Measurements from ENCODE around the gene CFAP97D1.
A peak's percentile ranks its signal among the peaks of the same experiment; 100 is the strongest.
"Not testable (repeated sequence)": the region's sequence is repeated elsewhere in the genome, so short reads cannot be mapped to it uniquely, and the experiment has no call there.

The CFAP97D1 gene

DNA sequence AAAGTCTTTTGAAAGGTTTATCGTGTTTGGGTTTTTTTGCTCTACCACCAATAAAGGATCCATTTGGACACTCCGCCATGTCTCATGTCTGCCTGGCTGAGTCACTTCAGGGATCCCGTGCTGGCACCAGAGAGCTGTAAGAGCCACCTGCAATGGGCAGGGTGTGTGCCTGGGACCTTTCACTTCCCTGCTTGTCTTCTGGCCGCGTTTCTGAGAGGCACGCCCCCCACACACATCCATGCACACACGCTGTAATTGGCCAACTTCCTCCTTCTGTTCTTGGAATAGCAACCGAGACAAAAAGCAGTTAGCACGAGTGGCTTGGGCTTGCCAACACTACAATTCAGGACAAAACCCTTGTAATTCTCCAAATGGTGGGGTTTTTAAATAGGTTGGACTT lies 11.9 kb upstream of the CFAP97D1 start:
- DNase-seq, result peak in 6 of 14 donors; percentile 21 to 49 (median 38)

DNA sequence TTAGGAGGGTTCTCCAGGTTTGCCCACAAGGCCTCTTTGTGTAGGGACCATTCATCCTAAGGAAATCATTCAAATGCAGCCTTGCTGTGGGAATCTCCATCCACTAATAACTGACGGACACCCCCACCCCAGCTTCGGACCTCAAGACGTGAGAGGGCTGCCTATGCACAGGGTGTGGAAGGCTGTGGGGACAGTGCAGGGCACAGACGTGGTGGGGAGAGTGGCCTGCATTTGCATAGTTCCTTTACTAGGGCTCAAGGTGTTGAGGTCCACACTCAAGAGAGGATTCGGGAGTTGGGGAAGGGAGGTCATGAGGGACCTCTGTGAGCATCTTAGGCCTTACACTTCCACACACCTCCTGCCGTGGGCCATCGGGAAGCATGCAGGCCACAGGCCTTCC lies 11.3 kb upstream of the CFAP97D1 start:
- no peak for DNase-seq

DNA sequence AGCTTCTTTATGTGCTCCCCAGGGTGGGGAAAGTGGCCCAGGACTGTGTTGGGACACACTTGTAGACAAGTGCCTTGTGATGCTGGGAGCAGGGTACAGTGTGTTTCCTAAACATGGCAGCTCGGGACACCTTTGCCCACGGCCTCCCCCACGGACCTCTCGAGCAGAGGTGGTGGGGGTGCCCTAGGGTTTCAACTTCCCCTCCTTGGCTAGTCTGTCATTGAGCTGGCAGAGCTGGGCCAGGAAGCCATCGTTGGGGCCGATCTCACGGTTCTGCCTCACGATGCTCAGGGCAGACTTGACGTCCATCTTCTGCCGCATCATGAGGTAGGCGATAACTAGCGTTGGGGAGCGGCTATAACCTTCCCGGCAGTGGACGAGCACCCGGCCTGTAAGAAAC lies 10.8 kb upstream of the CFAP97D1 start:
- DNase-seq, result no peak

DNA sequence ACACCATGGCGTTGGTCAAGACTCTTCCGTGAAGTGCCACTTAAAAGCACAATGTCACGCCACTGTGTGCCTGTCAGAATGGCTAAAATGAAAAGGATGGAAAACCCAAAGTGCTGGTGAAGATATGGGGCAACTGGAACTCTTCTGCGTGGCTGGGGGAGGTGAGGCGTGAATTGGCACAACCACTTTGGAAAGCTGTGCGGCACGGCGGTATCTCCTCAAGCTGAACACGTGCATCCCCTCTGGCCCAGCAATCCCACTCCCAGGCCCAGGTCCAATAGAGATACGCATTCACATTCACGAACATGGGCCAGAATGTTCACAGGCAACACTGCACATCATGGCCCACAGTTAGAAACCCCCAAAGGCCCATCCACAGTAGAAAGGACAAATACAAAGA lies 10.4 kb upstream of the CFAP97D1 start:
- DNase-seq, result no peak

DNA sequence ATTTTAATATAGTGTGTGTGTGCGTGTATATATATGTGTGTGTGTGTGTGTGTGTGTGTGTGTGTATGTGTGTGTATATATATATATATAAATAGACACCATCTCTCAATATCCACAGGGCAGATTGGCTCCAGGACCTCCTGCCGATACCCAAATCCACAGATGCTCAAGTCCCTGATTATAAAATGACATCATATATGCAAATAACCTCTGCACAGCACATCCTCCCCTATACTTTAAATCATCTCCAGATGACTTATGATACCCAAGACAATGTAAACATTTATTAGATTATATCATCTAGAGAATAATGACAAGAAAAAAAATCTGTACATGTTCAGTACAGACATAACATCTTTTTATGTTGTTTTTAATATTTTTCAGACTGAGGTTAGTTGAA lies 9.3 kb upstream of the CFAP97D1 start:
- DNase-seq, result no peak

DNA sequence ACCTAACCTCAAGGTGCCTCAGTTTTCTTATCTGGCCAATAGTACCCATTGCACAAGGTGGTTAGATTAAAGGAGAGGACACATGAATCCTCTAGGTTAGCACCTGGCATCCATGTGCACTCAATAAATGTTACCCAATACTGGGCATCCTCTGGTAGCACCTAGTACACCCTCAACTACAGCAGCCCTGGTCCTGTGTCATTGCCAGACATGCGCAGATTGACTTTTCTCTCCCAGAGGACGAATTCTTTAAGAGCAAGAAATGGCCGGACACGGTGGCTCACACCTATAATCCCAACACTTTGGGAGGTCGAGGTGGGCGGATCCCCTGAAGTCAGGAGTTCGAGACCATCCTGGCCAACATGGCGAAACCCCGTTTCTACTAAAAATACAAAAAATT lies 8.8 kb upstream of the CFAP97D1 start:
- DNase-seq, result no peak

DNA sequence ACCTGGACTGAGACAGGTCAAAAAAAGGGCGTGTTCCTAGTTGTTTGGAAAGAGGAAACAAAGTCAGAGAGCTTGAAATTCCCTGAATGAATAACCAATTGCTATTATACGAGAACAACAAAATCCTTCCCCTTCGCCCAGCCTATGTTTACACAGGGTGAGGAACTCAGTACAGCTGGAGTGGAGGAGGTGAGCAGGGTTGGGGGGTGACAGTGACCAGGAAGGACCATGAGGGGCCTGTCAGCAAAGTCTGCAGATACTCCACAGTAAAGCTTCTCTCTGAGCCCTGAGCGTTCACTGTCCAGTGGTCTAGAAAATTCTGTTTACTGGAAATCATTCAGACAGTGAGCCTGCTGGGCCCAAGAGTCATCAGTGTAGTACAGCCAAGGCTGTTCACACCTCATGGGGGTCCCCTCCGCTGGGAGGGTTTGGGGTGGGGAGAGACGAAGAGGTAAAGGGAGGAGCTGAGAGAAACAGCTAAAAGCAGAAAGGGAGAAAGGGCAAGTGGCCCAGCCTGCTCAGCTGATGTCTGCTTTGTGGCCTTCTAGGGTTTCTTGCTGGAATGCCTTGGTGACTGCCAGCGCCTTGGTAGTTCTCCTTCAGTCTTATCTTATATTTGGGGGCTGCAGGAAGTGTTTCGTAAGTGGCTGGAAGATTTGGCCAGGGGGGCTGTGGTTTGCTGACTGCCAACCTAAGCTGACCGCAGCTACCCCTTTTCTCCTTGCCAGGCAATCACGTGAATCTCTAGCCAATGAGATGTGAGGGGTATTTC lies 7.2 kb upstream of the CFAP97D1 start:
- DNase-seq, result peak in 7 of 14 donors; percentile 19 to 45 (median 33)

DNA sequence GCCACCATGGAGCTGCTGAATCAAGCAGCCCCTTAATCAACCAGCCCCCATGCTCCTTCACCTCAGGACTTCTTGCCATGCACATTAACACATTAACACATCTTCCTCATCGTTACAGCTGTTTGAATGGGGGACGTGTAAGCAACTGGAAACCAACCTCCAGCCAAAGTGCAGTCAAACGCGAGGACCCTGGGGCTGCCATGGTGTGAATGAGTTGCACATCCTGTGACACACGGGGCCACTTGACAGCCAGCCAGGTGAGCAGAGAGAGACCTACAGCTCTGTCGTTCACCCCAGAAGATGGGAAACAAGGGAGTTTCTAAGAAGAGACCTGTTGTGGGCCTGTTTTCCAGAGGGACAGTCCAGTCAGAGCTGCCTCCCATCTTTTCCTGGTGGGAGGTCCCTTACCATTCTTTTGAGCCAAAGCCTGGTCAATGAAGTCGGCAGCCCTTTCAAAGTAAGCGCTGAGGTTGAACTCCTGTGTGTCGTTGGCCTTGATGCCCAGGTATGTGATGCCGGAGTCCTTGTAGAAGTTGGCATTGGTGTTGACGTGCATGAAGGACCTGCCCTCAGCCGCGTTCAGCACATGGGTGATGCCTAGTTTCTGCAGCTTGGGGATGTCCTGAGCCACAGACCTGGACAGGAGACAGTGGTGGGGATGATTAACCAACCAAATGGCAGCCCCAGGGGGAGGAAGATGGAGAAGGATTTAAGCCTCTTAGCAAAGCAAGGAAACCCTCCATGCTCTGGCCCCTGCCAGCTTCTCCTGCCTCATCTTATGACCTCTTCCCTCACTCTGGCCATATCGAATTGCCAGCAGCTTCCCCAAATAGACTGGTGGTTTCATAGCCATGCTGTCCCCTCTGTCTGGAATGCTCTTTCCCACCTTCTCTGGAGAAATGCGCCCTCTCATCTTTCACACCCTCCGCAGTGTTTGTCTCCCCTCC lies 5.7 kb upstream of the CFAP97D1 start:
- DNase-seq, result no peak

DNA sequence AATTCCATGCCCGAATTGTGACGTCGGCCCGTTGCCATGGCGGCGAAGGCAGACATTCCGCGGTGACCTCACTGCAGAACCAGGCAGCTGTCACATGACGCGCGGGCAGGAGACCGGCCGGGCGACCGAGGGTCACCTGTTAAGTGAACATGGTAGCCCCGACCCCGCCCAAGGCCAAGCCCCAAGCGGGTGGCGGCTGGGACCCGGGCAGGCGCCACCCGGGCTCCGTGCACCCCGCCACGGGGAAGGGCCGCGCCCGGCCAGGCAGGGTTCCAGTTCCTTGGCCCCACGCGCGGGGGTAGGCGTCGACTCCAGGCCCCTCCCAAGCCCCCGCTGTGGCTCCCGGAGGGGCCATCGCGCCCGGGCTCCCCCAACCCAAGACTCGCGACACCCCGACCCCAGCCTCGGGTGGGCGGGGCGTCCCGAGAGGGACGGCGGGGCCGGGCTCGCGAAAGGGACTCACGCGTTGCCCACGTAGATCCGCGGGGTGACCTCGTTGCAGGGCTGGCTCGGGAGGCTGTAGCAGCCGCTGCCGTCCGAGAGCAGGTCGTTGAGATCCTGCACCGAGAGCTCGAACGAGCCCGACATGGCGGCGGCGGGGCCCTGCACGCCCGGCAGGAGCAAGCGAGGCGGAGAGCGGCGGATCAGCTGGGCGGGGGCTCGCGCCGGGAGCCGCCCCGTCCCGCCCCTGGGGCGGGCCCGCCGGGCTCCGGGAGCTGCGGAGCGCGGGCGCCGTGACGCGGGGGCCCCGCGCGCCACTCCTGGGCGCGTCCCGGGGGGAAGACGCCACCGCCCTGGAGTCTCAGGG lies 1.7 kb upstream of the CFAP97D1 start, which contains the start of gene DUSP3:
DUSP3 (minus strand) TSS at position 641 of the 808 bp plus-strand sequence; CDS start at position 588, 53 bp downstream.
- DNase-seq, result peak; percentile 49 to 91 (median 82)

DNA sequence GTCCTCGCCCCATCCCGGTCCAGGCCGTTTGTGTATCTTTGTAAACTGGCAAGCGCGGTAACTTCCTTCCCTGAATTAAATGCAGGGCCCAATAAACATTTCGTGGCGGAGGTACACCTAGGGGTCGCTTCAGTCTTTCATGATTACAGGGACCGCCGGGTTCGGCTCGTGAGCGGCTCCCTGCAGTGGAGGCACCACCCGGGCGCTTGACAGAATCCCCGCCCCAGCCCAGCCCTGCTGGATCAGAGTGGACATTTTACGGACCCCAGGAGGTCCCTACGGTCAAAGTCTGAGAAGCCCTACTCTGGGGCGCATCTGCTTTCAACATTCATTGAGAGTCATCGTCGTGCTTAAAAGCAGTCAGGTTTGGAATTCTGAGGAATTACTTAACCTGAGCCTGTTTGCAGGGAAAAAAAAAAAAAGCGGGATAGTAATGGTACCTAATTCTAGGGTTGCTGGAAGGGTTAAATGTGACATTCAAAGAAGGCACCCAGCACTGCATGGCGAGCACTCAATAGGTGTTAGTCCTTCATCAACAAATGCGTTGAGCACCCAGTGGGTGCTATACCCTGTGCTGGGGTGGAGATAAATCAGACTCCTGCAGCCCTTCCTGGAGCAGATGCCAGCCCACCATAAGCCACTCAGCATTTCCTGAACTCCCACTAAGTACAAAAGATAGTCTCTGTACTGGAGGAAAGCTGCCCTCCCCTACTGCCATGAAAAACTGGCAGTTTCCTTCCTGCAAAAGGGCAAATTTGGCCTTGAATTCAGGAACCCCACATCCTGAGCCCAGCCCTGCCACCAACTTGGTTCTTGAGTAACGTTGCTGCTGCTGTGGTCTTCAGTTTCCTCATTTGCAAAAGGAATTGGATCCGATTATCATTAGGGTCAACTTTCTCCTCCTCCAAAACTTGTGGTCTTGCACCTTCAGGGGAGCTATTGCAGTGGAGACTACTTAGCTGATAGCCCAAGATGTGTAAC lies 800 bp upstream of the CFAP97D1 start:
- peak in 1 of 14 donors; percentile 67 for DNase-seq

DNA sequence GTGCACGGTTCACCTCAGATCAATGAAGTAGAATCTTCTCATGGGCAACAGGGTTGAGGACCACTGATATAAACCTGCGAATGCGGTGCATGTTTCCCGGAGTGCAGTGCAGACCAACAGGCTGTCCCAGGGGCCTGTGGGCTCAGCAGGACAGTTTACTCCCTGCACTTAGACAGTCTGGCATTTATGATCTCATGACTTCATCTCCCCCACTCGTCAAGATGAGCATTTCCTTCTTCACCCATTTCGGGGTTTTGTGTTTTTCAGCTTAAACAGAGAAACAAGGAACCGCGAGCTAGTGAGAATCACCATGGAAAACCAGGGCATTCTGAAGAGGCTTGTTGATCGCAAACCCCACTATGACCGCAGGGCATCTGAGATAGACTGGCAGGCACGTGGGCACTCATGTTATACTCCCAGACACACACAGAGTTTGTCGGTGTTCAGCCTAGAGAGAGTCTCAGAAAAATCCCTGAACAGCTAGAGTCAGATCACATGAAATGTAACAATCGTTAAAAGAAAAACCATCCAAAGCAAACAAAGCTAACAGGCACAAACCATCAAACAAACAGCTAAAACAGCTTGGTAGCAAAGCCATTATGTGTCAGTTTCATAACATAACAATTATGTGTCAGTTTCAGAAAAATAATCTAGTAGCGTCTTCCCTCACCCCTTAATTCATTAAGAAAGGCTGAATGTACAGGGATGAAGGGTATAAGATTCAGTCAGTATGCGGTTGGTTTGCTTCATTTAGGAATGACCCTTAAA lies 2.9 kb downstream of the CFAP97D1 start:
- no peak for DNase-seq

DNA sequence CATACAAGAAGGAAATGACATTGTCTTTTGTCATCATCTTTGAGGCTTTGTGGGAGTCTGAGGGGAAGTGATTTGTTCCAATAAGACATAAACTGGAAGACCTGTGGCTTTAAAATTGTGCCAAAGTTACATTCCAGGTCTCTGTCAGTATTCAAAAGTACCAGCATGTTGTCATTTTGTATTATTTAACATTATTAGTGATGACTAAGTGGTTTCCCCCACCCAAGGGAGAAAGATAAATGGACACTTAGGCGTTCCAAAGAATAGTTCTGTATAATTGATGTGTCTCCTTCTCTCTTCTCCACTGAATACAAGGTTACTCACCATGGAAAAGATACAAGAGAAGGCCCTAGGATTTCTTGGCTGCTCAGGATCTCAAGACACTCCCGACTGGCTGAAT lies 3.8 kb downstream of the CFAP97D1 start:
- no peak for DNase-seq

DNA sequence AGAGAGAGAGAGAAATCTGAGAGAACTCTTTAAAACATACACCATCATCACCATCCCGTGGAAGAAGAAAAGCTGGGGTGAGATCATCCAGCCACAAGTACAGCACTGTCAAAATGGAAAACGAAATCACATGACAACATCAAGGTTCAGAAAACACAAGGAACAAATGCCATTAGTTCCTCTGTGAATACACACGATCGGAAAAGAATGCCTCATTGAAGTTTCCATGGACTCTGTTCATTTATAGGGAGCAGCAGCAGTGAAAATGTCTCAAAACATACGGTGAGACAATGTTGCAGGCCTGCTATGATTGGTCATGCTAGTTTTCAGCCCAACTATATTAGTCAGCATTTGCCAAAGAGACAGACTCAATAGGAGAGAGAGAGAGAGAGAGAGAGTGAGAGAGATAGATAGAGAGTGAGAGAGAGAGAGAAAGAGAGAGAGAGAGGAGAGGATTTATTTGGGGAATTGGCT lies 4.4 kb downstream of the CFAP97D1 start:
- peak in 3 of 14 donors; percentile 15 to 27 (median 25) for DNase-seq

DNA sequence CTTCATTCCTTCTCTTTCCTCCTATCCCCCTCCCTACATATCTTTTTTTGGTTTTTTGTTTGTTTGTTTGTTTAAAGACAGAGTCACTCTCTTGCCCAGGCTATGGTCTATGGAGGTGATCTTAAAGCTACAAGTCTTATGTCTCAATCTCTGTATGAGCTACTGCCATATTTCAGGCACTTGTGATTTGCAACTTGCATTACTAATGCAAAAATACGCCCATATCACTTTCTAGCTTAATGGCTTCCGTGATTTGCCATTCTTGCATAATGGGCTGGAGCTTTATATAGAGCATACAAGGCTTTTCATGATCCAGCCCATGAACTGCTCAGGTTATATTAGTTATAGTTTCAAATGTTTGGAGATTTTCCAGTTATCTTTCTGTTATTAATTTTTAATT lies 7.5 kb downstream of the CFAP97D1 start:
- DNase-seq, result no peak

DNA sequence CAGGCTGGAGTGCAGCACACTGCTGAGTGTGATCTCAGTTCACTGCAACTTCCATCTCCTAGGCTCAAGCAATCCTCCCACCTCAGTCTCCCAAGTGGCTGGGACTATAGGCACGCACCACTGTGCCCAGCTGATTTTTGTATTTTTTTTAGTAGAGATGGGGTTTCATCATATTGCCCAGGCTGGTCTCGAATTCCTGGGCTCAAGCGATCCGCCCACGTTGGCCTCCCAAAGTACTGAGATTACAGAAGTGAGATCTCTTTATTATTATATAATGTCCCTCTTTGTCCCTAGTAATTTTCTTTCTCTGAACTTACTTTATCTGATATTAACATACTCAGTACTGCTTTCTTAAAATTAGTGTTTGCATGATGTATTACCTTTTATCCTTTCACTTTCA lies 8.3 kb downstream of the CFAP97D1 start:
- no peak for DNase-seq

DNA sequence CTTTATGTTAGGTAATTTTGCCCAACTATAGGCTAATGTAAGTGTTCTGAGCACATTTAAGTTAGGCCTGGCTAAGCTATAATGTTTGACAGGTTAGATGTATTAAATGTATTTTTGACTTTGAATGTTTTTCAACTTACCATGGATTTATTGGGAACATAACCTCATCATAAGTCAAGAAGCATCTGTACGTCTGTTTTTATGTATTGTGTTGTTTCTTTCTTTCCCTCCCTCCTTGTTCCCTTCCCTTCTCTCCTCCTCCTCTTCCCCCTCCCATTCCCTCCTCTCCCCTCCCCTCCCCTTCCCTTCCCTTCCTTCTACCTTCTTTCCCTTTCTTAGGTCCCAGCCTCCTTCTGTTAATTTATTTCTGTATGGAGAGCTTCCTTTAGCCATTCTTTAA lies 9.2 kb downstream of the CFAP97D1 start:
- no peak for DNase-seq

DNA sequence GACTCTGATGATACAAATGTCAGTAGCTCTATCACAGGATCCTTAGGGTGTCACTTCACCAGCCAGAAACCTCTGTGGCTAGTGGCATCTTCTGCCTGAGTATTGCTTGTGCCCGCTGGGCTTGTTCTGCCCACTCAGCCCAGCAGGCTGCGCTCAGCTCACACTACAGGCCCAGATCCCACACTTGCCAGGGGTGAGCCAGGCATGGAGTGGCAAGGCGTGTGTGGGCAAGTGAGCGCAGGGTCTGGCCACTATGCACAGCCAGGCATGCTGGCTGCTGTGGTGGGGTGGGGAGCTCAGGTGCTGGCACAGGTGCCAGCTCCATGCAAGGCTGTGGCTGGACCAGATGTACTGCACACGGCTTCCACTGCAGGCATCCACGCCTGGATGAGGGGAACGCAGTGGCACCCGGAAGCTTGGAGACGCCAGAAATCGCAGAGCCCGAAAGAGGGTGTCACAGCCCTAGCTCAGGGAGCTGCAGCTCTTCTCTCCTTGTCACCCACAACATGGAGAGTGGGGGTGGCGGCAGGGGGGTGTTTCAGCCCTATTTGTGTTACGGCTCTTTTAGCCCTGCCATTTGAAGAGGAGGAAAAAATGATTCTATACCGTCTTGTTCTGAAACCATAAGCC lies 10.2 kb downstream of the CFAP97D1 start:
- no peak for DNase-seq

DNA sequence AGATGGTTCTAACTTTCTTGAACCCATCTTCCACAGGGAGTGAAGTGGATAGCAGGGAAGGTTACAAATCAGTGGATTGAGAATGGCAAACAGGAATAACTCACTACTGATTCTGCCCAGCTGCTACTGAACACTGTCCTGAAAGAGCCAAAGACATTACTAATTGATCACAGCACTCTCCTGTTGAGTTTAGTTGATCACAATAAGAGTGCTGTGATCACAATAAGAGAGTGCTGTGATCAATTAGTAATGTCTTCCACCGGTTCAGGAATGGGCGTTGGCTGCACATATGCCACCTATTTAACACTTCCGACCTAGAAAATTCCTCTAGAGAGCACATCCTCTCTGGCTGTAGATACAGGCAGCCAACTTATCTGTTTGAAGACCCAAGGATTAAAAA lies 11.4 kb downstream of the CFAP97D1 start:
- no peak for DNase-seq

DNA sequence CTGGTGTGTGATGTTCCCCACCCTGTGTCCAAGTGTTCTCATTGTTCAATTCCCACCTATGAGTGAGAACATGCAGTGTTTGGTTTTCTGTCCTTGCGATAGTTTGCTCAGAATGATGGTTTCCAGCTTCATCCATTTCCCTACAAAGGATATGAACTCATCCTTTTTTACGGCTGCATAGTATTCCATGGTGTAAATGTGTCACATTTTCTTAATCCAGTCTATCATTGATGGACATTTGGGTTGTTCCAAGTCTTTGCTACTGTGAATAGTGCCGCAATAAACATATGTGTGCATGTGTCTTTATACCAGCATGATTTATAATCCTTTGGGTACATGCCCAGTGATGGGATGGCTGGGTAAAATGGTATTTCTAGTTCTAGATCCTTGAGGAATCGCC lies 12.4 kb downstream of the CFAP97D1 start:
- not testable (repeated sequence) for DNase-seq

DNA sequence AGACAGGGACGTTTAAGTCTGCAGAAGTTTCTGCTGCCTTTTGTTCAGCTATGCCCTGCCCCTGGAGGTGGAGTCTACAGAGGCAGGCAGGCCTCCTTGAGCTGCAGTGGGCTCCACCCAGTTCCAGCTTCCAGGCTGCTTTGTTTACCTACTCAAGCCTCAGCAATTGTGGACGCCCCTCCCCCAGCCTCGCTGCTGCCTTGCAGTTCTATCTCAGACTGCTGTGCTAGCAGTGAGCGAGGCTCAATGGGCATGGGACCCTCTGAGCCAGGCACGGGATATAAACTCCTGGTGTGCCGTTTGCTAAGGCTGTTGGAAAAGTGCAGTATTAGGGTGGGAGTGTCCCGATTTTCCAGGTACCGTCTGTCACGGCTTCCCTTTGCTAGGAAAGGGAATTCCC lies 17.8 kb downstream of the CFAP97D1 start:
- DNase-seq, result not testable (repeated sequence)
